IPS-15b (cell line): Measurements from ENCODE around the gene AKAP12.

ENCODE experiments used
- H3K27me3 ChIP-seq: one replicate; pipeline ENCODE4 v1.6.1; 2013; ENCODE audit warnings: low read length; ENCODE audit not compliant: control insufficient read depth, insufficient read depth
- H3K36me3 ChIP-seq: one replicate; pipeline ENCODE4 v1.6.1; 2013; ENCODE audit warnings: low read length; ENCODE audit not compliant: control insufficient read depth, insufficient read depth
- H3K4me1 ChIP-seq: one replicate; pipeline ENCODE4 v1.6.1; 2013; ENCODE audit warnings: mild to moderate bottlenecking, low read length; ENCODE audit not compliant: control insufficient read depth, insufficient read depth
- H3K4me3 ChIP-seq: one replicate; pipeline ENCODE4 v1.5.1; 2013; ENCODE audit warnings: low read depth, low read length
- H3K9ac ChIP-seq: one replicate; pipeline ENCODE4 v1.6.1; 2013; ENCODE audit warnings: low read depth, mild to moderate bottlenecking, low read length
- H3K9me3 ChIP-seq: one replicate; pipeline ENCODE4 v1.6.1; 2013; ENCODE audit warnings: mild to moderate bottlenecking, low read length; ENCODE audit not compliant: control insufficient read depth, insufficient read depth

Gene AKAP12

GRCh38 chr6:151241853-151242252 is 2.1 kb downstream of the AKAP12 start:
- H3K9ac ChIP-seq = no peak overlapping the region
- H3K27me3 ChIP-seq = peaks cover 8% of the 10 kb centered on the region
- peaks cover 13% of the 10 kb centered on the region for H3K4me1 ChIP-seq
- no peaks in the 10 kb centered on the region for H3K9me3 ChIP-seq
- peak overlapping the region; percentile 79 for H3K4me3 ChIP-seq
- H3K36me3 ChIP-seq = no peaks in the 10 kb centered on the region

- Histone ChIP-seq H3K27me3 (peaks cover 8% of the 10 kb centered on the region), H3K4me1 (peaks cover 13% of the 10 kb centered on the region), H3K9ac (no peak overlapping the region), H3K4me3 (no peak overlapping the region), H3K9me3 (no peaks in the 10 kb centered on the region), H3K36me3 (no peaks in the 10 kb centered on the region)
Measured at GRCh38 chr6:151242420-151242861, 2.7 kb downstream of the AKAP12 start.

GRCh38 chr6:151243481-151243880 is 3.7 kb downstream of the AKAP12 start:
- peaks cover 13% of the 10 kb centered on the region for H3K4me1 ChIP-seq
- peaks cover 5% of the 10 kb centered on the region for H3K27me3 ChIP-seq
- H3K9ac ChIP-seq = no peak overlapping the region
- H3K36me3 ChIP-seq = no peaks in the 10 kb centered on the region
- no peak overlapping the region for H3K4me3 ChIP-seq
- H3K9me3 ChIP-seq = no peaks in the 10 kb centered on the region

GRCh38 chr6:151247490-151247889 is 7.7 kb downstream of the AKAP12 start:
- H3K4me3 ChIP-seq = no peak overlapping the region
- H3K9me3 ChIP-seq = no peaks in the 10 kb centered on the region
- H3K36me3 ChIP-seq = no peaks in the 10 kb centered on the region
- H3K9ac ChIP-seq = no peak overlapping the region
- no peaks in the 10 kb centered on the region for H3K27me3 ChIP-seq
- peaks cover 2% of the 10 kb centered on the region for H3K4me1 ChIP-seq

DNA sequence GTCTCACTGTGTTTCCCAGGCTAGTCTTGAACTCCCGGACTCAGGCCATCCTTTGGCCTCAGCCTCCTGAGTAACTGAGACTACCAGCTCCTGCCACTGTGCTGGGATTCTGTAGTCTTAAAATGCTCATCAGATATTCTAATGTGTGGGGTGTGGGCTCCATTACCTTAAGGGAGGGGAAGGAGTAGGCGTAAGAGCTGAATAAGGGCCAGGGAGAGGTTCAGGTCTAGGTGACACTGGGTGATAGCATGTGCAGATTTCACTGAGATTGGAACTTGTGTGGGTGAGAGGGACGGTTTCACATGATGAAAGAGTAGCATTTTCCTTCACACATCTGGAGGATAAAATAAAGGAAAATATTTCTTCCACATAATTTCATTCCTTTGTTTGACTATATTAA is 8.5 kb downstream of the AKAP12 start:
- no peaks in the 10 kb centered on the region for H3K9me3 ChIP-seq
- no peak overlapping the region for H3K4me3 ChIP-seq
- no peaks in the 10 kb centered on the region for H3K36me3 ChIP-seq
- H3K4me1 ChIP-seq = no peaks in the 10 kb centered on the region
- H3K9ac ChIP-seq = no peak overlapping the region
- H3K27me3 ChIP-seq = no peaks in the 10 kb centered on the region

GRCh38 chr6:151252634-151253033 is 12.9 kb downstream of the AKAP12 start:
- H3K9ac ChIP-seq = no peak overlapping the region
- no peaks in the 10 kb centered on the region for H3K36me3 ChIP-seq
- H3K27me3 ChIP-seq = no peaks in the 10 kb centered on the region

GRCh38 chr6:151254451-151255081 is 14.8 kb downstream of the AKAP12 start:
- no peaks in the 10 kb centered on the region for H3K27me3 ChIP-seq
- H3K4me1 ChIP-seq = peaks cover 9% of the 10 kb centered on the region
- no peak overlapping the region for H3K4me3 ChIP-seq
- H3K9ac ChIP-seq = no peak overlapping the region
- H3K36me3 ChIP-seq = no peaks in the 10 kb centered on the region
- H3K9me3 ChIP-seq = no peaks in the 10 kb centered on the region

More at GRCh38 chr6:151252634-151253033, 12.9 kb downstream of the AKAP12 start:
- no peaks in the 10 kb centered on the region for H3K9me3 ChIP-seq
- no peak overlapping the region for H3K4me3 ChIP-seq
- H3K4me1 ChIP-seq = peaks cover 9% of the 10 kb centered on the region

DNA sequence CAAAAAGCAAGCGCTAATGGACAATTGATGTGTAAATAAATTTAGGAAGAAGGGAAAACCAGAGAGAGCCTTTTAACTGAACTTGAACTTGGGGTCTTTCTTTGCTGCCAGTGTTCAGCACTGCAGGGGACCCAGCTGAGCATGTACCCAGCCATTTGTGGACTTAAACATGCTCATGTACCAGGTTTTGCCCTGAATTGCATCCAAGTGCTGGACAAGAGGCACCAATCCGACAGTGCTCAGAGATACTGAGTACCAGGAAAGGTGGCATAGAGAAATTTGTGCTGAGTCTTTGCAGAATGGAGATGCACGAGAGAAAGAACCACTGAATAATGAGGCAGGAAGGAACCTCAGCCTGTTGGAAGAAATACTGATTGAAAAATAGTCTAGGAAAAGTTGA is 16.0 kb downstream of the AKAP12 start:
- H3K4me1 ChIP-seq = peaks cover 9% of the 10 kb centered on the region
- no peaks in the 10 kb centered on the region for H3K27me3 ChIP-seq
- no peaks in the 10 kb centered on the region for H3K36me3 ChIP-seq
- no peak overlapping the region for H3K9ac ChIP-seq
- no peak overlapping the region for H3K4me3 ChIP-seq
- no peaks in the 10 kb centered on the region for H3K9me3 ChIP-seq

DNA sequence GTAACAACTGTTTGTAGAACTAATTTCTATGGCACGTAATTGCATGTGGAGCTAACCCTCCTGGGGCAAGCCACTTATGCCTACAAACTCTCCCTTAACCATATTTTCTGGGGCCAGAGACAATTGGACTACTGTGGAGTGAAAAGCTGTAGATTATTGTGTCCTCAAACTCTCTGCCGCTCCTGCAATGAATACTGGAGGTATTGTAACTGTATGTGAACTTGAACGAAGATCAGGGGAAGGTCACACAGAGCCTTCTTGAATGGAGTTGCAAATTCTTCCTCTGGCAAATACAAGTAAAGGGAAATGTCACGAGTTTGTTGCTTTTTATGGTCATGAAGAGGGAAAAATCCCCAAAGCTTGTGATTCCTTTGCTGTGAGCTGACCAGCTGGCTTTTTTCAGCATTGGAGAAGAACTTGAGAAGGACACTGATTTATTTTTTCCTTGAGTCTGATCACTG is 18.2 kb downstream of the AKAP12 start:
- no peaks in the 10 kb centered on the region for H3K36me3 ChIP-seq
- H3K4me3 ChIP-seq = no peak overlapping the region
- peaks cover 9% of the 10 kb centered on the region for H3K4me1 ChIP-seq
- H3K27me3 ChIP-seq = no peaks in the 10 kb centered on the region
- no peaks in the 10 kb centered on the region for H3K9me3 ChIP-seq
- H3K9ac ChIP-seq = no peak overlapping the region

GRCh38 chr6:151260205-151260604 is 20.4 kb downstream of the AKAP12 start:
- Histone ChIP-seq H3K27me3 (no peaks in the 10 kb centered on the region), H3K4me1 (no peaks in the 10 kb centered on the region), H3K36me3 (no peaks in the 10 kb centered on the region), H3K9me3 (no peaks in the 10 kb centered on the region), H3K4me3 (no peak overlapping the region), H3K9ac (no peak overlapping the region)

- Histone ChIP-seq H3K27me3 (no peaks in the 10 kb centered on the region), H3K4me1 (no peaks in the 10 kb centered on the region), H3K9ac (no peak overlapping the region), H3K4me3 (no peak overlapping the region), H3K9me3 (no peaks in the 10 kb centered on the region), H3K36me3 (no peaks in the 10 kb centered on the region)
Measured at GRCh38 chr6:151263035-151263434, 23.3 kb downstream of the AKAP12 start.

DNA sequence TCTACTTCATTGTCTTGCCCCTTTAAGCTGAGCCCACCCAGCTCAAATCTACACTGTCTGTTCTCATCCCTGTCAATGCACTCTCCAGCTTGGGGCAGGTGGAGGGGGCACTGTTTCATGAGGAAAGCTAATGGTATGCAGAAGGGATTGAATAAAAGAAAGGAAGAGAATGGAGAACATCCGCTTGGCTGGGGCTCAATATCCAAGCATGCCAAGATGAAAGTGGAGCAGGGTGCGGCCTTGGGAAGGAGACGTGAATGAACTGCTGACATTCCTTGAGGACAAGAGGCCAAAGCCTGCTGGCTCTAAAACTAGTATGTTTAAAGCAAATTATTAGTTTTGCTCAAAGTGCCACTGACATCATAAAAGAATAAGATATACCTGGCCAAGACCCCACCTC is 24.2 kb downstream of the AKAP12 start:
- H3K9me3 ChIP-seq = no peaks in the 10 kb centered on the region
- no peaks in the 10 kb centered on the region for H3K36me3 ChIP-seq
- no peak overlapping the region for H3K9ac ChIP-seq
- no peaks in the 10 kb centered on the region for H3K4me1 ChIP-seq
- H3K27me3 ChIP-seq = no peaks in the 10 kb centered on the region
- no peak overlapping the region for H3K4me3 ChIP-seq
